GM20000 (cell line): ENCODE results near the gene TFDP3.

Source experiments
- DNase-seq: peaks from one replicate; pipeline ENCODE4 v3.0.0; 2012; ENCODE audit warnings: low spot score
- CTCF ChIP-seq: IDR thresholded peaks from 2 replicates; pipeline ENCODE4 v1.5.1; 2012; ENCODE audit warnings: mild to moderate bottlenecking, control low read depth; ENCODE audit errors: extremely low read depth, missing control alignments

The TFDP3 gene

GRCh38 chrX:133188631-133189030 is 29.5 kb downstream of the TFDP3 start:
- no peak for DNase-seq
- TF ChIP-seq CTCF = no peak

- TF ChIP-seq CTCF = no peak
These were observed 32.2 kb downstream of the TFDP3 start for GRCh38 chrX:133185938-133186337.

GRCh38 chrX:133185119-133185518 is 33.0 kb downstream of the TFDP3 start:
- no peak for DNase-seq
- TF ChIP-seq CTCF = no peak

More at GRCh38 chrX:133185938-133186337, 32.2 kb downstream of the TFDP3 start:
- DNase-seq = no peak

- DNase-seq = no peak
These were observed 34.3 kb downstream of the TFDP3 start for GRCh38 chrX:133183806-133184205.

DNA sequence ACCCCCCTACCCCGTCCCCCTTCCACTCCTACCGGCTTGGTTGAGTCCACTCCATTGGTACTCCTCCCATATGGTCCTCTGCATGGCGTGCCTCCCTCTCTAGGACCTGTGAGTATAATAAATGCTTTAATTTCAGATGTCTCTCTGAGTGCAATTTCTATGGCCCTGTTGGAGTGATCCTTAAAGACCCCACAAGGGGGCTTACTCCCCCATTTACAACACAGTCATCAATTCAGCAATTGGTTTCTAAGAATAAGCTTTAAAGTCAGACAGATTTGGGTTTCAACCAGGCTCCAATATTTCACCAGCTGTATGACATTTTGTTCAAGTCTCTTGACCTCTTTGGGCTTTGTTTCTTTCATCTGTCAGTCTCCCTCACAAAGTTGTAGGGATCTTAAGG is 38.7 kb downstream of the TFDP3 start:
- no peak for DNase-seq
- no peak for TF ChIP-seq CTCF

More at GRCh38 chrX:133183806-133184205, 34.3 kb downstream of the TFDP3 start:
- TF ChIP-seq CTCF = no peak

DNA sequence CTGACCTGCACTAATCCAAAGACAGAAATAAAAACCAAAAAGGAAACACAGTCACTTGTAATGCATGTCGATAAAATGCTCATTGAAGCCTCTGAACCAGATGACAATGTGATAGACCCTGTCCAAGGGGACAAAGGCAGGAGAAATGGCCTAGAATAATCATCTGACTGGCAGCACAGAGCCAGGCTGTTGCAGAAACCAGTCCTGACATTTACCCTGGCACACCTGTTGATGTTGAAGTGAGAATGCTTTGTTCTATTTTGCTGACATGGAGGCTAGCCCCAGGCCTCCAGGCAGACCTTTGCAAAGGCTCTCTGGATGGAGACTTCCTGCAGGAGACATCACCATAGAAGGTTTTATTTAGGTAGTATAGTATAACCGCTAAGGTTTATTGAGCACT is 41.0 kb downstream of the TFDP3 start:
- TF ChIP-seq CTCF = no peak
- no peak for DNase-seq

DNA sequence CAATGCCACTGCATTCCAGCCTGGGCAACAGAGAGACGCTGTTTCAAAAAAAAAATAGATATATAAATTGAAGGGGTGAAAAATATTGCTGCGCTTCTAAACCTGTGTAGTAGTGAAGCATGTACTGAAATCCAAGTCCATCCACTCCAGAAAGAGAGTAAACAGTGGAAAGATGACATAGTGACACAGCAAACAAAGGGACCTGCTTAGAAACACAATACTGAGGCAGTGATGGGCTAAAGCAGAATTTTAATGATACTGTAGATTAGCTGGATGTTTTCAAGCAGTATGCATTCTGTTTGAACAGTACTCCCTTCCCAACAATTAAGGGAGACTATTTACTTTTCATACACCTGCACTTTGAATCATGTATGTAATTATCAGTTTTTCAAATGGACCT is 42.5 kb downstream of the TFDP3 start:
- DNase-seq = no peak
- no peak for TF ChIP-seq CTCF
